ENCODE results near the gene TMC5. TPM values are rescaled to one million over a fixed set of nuclear protein-coding genes. Genes with fewer than 3 reads are reported as not detected.

The TMC5 gene
- total and polyA plus RNA-seq, 2 experiments from 2014 or later: 2.3 to 4.8 TPM

- TF ChIP-seq REST (IDR thresholded peaks at IDR 0.05; ENCODE audit: unreplicated experiment): no peak
- no peak for TF ChIP-seq CTCF (conservative IDR thresholded peaks at IDR 0.05; ENCODE audit: low read depth in 2 of 2)
- TF ChIP-seq EZH2phosphoT487 (IDR thresholded peaks at IDR 0.05; ENCODE audit: unreplicated experiment): no peak
- TF ChIP-seq STAT1 (IDR thresholded peaks at IDR 0.05; ENCODE audit: unreplicated experiment): no peak
- TF ChIP-seq JUNB (IDR thresholded peaks at IDR 0.05; ENCODE audit: unreplicated experiment): no peak
- no peak for TF ChIP-seq ZNF331 (CRISPR knock-in tag; IDR thresholded peaks at IDR 0.05; ENCODE audit: low read depth)
- TF ChIP-seq POLR2AphosphoS5 (IDR thresholded peaks at IDR 0.05; ENCODE audit: low read depth): no peak
- TF ChIP-seq ZNF114 (CRISPR knock-in tag; IDR thresholded peaks at IDR 0.05): no peak
- no peak for TF ChIP-seq NANOG (IDR thresholded peaks at IDR 0.05; ENCODE audit: borderline replicate concordance)
Measured at GRCh38 chr16:19382887-19383816, 34.5 kb upstream of the TMC5 start (continued).

GRCh38 chr16:19384656-19385055, 33.0 kb upstream of the TMC5 start:
- H3K4me3 Mint-ChIP-seq: no peak overlapping the region
- no peak overlapping the region for H3K4me3 ChIP-seq
- no peak overlapping the region for H3K27ac ChIP-seq (ENCODE audit: low read depth)
- H3K79me2 ChIP-seq (replicated peaks; ENCODE audit: insufficient read depth): no peaks in the 10 kb centered on the region
- ATAC-seq: no peak
- DNase-seq (ENCODE audit: low spot score): no peak
- no peak overlapping the region for H2AFZ ChIP-seq
- peaks cover 4% of the 10 kb centered on the region; the same call in 1 of the 3 replicates for H3K9me3 Mint-ChIP-seq
- no peaks in the 10 kb centered on the region for H3K9me2 ChIP-seq (ENCODE audit: insufficient read depth)
- no peaks in the 10 kb centered on the region for H3K4me1 Mint-ChIP-seq
- no peaks in the 10 kb centered on the region for H3F3A ChIP-seq (replicated peaks; ENCODE audit: low read depth)
- H3K27me3 Mint-ChIP-seq (ENCODE audit: insufficient read depth, low read depth, poor library complexity): peaks cover 9% of the 10 kb centered on the region
- H3K27me3 ChIP-seq (ENCODE audit: insufficient read depth): no peaks in the 10 kb centered on the region
- no peaks in the 10 kb centered on the region for H3K36me3 Mint-ChIP-seq (ENCODE audit: low read depth)
- H3K36me3 ChIP-seq (ENCODE audit: insufficient read depth): no peaks in the 10 kb centered on the region
- no peaks in the 10 kb centered on the region for H3K4me1 ChIP-seq (ENCODE audit: insufficient read depth)
- H4K20me1 ChIP-seq (replicated peaks; ENCODE audit: insufficient read depth): no peaks in the 10 kb centered on the region
- H3K27ac Mint-ChIP-seq: no peak overlapping the region
- no peak overlapping the region for H3K4me2 ChIP-seq
- TF ChIP-seq REST (IDR thresholded peaks at IDR 0.05; ENCODE audit: unreplicated experiment) (no peak), CTCF (conservative IDR thresholded peaks at IDR 0.05; ENCODE audit: low read depth in 2 of 2) (no peak), ZNF114 (CRISPR knock-in tag; IDR thresholded peaks at IDR 0.05) (no peak)
